Measurements from ENCODE around the gene TM9SF4.

DNA sequence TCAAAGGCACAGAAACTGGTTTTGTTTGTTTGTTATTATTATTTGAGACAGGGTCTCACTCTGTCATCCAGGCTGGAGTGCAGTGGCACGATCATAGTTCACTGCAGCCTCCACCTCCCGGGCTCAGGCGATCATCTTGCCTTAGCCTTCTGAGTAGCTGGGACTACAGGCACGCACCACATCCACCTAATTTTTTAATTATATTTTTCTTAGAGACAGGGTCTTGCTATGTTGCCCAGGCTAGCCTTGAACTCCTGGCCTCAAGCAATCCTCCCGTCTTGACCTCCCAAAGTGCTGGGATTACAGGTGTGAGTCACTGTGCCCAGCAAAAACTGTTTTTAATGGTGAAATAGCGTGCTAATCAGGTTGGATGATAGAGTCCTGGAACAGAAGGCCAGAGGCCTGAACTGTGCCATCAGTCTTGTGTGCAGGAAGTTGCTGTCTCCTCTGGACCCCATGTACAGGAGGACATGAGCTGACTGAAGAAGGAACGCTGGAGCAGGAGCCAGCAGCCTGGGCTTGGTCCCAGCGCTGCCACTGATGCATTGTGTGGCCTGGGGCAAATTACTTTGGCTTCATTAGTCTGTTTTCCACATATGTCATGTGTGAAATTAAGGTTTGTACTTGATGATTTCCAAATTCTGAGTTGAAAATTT, 4.9 kb downstream of the TM9SF4 start:
- TF ChIP-seq CTCF (IDR thresholded peaks at IDR 0.05) (no peak), POLR2A (IDR thresholded peaks at IDR 0.05) (no peak)

Data from uterus (tissue), 2 donors.